HepG2 (cell line): ENCODE results near the gene PCSK7. TPM values are rescaled to one million over a fixed set of nuclear protein-coding genes. Genes with fewer than 3 reads are reported as not detected.
A peak's percentile ranks its signal among the peaks of the same experiment; 100 is the strongest.

Experiments
- ATF7 ChIP-seq, 2 experiments: fragments of 450-650 bp in 1 of 2; sonication (generic) in 1 of 2; formaldehyde crosslinking in 1 of 2; IDR thresholded peaks; 2 replicates each; pipeline versions ENCODE4 v1.4.0 to v1.6.1; 2016 to 2020; ENCODE audit warnings: antibody characterized with exemption in 1 of 2, mild to moderate bottlenecking in 1 of 2, missing genetic modification reagents in 1 of 2
- CEBPG ChIP-seq: IDR thresholded peaks from 2 replicates; pipeline ENCODE4 v1.6.1; 2016
- ERF ChIP-seq: IDR thresholded peaks from 2 replicates; pipeline ENCODE4 v1.6.1; 2018; ENCODE audit warnings: missing biosample characterization, missing genetic modification reagents
- GATA4 ChIP-seq: sonication (generic); IDR thresholded peaks from 2 replicates; pipeline ENCODE4 v1.6.1; 2016; ENCODE audit warnings: antibody characterized with exemption, low read depth, borderline replicate concordance
- HMG20B ChIP-seq: conservative IDR thresholded peaks from 2 replicates; pipeline ENCODE4 v1.6.1; 2016; ENCODE audit warnings: missing genetic modification reagents, missing compliant biosample characterization
- HNRNPLL ChIP-seq: fragments of 200-400 bp; formaldehyde crosslinking; IDR thresholded peaks from 2 replicates; pipeline ENCODE4 v1.6.1; 2017; ENCODE audit warnings: mild to moderate bottlenecking, low read depth, low read length; ENCODE audit not compliant: poor library complexity, severe bottlenecking
- KAT7 ChIP-seq: IDR thresholded peaks from 2 replicates; pipeline ENCODE4 v1.6.1; 2018; ENCODE audit warnings: borderline replicate concordance, missing compliant biosample characterization
- PHF20 ChIP-seq: sonication (generic); formaldehyde crosslinking; IDR thresholded peaks from 2 replicates; pipeline ENCODE4 v1.5.0; 2020; ENCODE audit warnings: mild to moderate bottlenecking, missing genetic modification reagents
- PTBP1 ChIP-seq: fragments of 200-400 bp; formaldehyde crosslinking; IDR thresholded peaks from 2 replicates; pipeline ENCODE4 v1.6.1; 2018; ENCODE audit warnings: low read length, low read depth; ENCODE audit not compliant: poor library complexity, severe bottlenecking
- RARA ChIP-seq: IDR thresholded peaks from 2 replicates; pipeline ENCODE4 v1.6.1; 2016; ENCODE audit warnings: missing genetic modification reagents, missing compliant biosample characterization
- SRSF4 ChIP-seq: fragments of 200-400 bp; formaldehyde crosslinking; IDR thresholded peaks from one replicate; pipeline ENCODE4 v1.6.1; 2018; ENCODE audit warnings: mild to moderate bottlenecking, low read depth, low read length, moderate library complexity; ENCODE audit not compliant: poor library complexity, severe bottlenecking
- ZBTB8A ChIP-seq: sonication (generic); formaldehyde crosslinking; IDR thresholded peaks from 2 replicates; pipeline ENCODE4 v1.4.0; 2020; ENCODE audit warnings: mild to moderate bottlenecking, low read depth, missing genetic modification reagents, borderline replicate concordance
- ZFY ChIP-seq: sonication (generic); formaldehyde crosslinking; IDR thresholded peaks from 2 replicates; pipeline ENCODE4 v1.4.0; 2020; ENCODE audit warnings: missing genetic modification reagents
- ZNF34 ChIP-seq: sonication (generic); formaldehyde crosslinking; IDR thresholded peaks from 2 replicates; pipeline ENCODE4 v1.4.0; 2020; ENCODE audit warnings: mild to moderate bottlenecking, missing genetic modification reagents, borderline replicate concordance
- ZNF672 ChIP-seq: sonication (generic); formaldehyde crosslinking; IDR thresholded peaks from 2 replicates; pipeline ENCODE4 v1.8.1; 2022; ENCODE audit warnings: missing genetic modification reagents
- polyA plus RNA-seq, 8 experiments: library from polyadenylated mRNA; depleted of rRNA in 3 of 8; stranded (reverse) in 7 of 8; unstranded in 1 of 8; fragments of >200 nt; fragmentation: Illumina TruSeq in 4 of 8; extraction: Trizol in 4 of 8; gene quantifications; 2 replicates each; pipeline versions ENCODE4 v1.2.1 to v1.2.3, GENCODE V29; 2011 to 2016; ENCODE audit warnings: low read depth in 4 of 8, missing spikeins in 1 of 8, mixed read lengths in 1 of 8; ENCODE audit not compliant: insufficient read depth in 1 of 8
- total RNA-seq, 5 experiments: library from RNA; depleted of rRNA; stranded (reverse); fragments of >200 nt; fragmentation: Illumina TruSeq; extraction: Trizol; gene quantifications; 2 replicates each; pipeline ENCODE4 v1.2.3, GENCODE V29; 2016; ENCODE audit warnings: low read depth in 1 of 5
- TF ChIP-seq, protein P1 (sequence below): IDR thresholded peaks from 2 replicates; pipeline ENCODE4 v1.6.1; 2016; ENCODE audit warnings: missing compliant biosample characterization, missing genetic modification reagents, borderline replicate concordance
- TF ChIP-seq, protein P2 (sequence below): sonication (generic); formaldehyde crosslinking; IDR thresholded peaks from 2 replicates; pipeline ENCODE4 v1.8.1; 2023; ENCODE audit warnings: mild to moderate bottlenecking, missing genetic modification reagents
- TF ChIP-seq, protein P3 (sequence below): sonication (generic); formaldehyde crosslinking; IDR thresholded peaks from 2 replicates; pipeline ENCODE4 v1.4.0; 2020; ENCODE audit warnings: missing genetic modification reagents, borderline replicate concordance
- TF ChIP-seq, protein P4 (sequence below): sonication (generic); formaldehyde crosslinking; IDR thresholded peaks from 2 replicates; pipeline ENCODE4 v1.4.0; 2020; ENCODE audit warnings: mild to moderate bottlenecking, missing genetic modification reagents

Gene PCSK7
- total and polyA plus RNA-seq, 2 of the 13 experiments (the other 11 are each of a cell fraction or from before 2014, with no cell fraction given), result 13.4 to 13.8 TPM

DNA sequence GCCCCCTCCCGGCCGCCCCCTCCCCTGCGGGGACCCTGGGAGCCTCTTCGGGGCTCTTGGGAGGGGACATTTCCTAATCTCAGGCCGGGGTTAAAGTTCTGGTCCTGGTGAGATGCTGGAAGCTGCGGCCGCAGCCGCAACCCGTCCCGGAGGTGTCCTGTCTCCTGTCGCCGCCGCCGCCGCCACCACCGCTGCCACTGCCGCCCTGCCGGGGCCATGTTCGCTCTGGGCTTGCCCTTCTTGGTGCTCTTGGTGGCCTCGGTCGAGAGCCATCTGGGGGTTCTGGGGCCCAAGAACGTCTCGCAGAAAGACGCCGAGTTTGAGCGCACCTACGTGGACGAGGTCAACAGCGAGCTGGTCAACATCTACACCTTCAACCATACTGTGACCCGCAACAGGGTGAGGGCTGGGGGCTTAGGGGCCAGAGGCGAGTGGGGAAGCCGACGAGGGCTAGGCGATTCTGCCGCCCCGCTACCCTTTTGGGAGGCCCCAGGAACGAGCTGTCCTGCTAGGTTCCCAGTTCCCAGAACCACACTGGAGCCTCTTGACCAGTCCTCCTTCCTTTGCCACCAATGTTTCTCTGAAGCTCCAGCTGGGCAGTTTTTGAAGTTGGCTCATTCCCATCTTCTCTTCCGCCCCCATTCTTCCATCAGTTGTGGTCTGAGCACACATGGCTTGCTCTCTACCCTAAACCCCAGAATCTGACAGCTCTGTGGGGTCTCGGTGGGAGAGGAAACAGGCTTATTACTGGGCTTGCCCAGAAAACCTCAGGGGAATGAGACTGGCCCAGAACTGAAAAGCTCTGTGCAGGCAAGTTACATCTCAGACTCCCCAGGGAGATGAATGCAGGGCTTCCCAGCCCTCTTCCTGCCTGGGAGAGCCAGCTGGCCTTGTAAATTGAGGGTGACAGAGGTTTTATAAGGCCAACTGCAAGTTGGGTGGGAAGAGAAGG lies 52.5 kb downstream of the PCSK7 start (continued):
- TF ChIP-seq SRSF4 (no peak), ZFY (peak; percentile 34; the same call in 1 of the 2 replicates), RARA (CRISPR knock-in tag) (no peak), ATF7 (IDR thresholded peaks at IDR 0.05) (no peak), ATF7 (CRISPR knock-in tag; IDR thresholded peaks at IDR 0.05) (no peak), ZBTB8A (CRISPR knock-in tag) (no peak), ZNF672 (no peak), KAT7 (CRISPR knock-in tag) (no peak), PTBP1 (no peak), ERF (no peak), CEBPG (CRISPR knock-in tag) (no peak), HMG20B (no peak), HNRNPLL (peak; percentile 82), GATA4 (no peak), ZNF34 (CRISPR knock-in tag) (no peak), PHF20 (CRISPR knock-in tag) (0 out of 2 replicates have a peak, but pooled peaks have one; percentile 13)
- TF ChIP-seq, protein P1, sequence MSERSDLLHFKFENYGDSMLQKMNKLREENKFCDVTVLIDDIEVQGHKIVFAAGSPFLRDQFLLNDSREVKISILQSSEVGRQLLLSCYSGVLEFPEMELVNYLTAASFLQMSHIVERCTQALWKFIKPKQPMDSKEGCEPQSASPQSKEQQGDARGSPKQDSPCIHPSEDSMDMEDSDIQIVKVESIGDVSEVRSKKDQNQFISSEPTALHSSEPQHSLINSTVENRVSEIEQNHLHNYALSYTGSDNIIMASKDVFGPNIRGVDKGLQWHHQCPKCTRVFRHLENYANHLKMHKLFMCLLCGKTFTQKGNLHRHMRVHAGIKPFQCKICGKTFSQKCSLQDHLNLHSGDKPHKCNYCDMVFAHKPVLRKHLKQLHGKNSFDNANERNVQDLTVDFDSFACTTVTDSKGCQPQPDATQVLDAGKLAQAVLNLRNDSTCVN (CRISPR knock-in tag), result no peak
- TF ChIP-seq, protein P2, sequence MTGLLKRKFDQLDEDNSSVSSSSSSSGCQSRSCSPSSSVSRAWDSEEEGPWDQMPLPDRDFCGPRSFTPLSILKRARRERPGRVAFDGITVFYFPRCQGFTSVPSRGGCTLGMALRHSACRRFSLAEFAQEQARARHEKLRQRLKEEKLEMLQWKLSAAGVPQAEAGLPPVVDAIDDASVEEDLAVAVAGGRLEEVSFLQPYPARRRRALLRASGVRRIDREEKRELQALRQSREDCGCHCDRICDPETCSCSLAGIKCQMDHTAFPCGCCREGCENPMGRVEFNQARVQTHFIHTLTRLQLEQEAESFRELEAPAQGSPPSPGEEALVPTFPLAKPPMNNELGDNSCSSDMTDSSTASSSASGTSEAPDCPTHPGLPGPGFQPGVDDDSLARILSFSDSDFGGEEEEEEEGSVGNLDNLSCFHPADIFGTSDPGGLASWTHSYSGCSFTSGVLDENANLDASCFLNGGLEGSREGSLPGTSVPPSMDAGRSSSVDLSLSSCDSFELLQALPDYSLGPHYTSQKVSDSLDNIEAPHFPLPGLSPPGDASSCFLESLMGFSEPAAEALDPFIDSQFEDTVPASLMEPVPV (CRISPR knock-in tag), result peak; percentile 30; the same call in 1 of the 2 replicates
- TF ChIP-seq, protein P3, sequence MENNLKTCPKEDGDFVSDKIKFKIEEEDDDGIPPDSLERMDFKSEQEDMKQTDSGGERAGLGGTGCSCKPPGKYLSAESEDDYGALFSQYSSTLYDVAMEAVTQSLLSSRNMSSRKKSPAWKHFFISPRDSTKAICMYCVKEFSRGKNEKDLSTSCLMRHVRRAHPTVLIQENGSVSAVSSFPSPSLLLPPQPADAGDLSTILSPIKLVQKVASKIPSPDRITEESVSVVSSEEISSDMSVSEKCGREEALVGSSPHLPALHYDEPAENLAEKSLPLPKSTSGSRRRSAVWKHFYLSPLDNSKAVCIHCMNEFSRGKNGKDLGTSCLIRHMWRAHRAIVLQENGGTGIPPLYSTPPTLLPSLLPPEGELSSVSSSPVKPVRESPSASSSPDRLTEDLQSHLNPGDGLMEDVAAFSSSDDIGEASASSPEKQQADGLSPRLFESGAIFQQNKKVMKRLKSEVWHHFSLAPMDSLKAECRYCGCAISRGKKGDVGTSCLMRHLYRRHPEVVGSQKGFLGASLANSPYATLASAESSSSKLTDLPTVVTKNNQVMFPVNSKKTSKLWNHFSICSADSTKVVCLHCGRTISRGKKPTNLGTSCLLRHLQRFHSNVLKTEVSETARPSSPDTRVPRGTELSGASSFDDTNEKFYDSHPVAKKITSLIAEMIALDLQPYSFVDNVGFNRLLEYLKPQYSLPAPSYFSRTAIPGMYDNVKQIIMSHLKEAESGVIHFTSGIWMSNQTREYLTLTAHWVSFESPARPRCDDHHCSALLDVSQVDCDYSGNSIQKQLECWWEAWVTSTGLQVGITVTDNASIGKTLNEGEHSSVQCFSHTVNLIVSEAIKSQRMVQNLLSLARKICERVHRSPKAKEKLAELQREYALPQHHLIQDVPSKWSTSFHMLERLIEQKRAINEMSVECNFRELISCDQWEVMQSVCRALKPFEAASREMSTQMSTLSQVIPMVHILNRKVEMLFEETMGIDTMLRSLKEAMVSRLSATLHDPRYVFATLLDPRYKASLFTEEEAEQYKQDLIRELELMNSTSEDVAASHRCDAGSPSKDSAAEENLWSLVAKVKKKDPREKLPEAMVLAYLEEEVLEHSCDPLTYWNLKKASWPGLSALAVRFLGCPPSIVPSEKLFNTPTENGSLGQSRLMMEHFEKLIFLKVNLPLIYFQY (CRISPR knock-in tag), result no peak
- TF ChIP-seq, protein P4, sequence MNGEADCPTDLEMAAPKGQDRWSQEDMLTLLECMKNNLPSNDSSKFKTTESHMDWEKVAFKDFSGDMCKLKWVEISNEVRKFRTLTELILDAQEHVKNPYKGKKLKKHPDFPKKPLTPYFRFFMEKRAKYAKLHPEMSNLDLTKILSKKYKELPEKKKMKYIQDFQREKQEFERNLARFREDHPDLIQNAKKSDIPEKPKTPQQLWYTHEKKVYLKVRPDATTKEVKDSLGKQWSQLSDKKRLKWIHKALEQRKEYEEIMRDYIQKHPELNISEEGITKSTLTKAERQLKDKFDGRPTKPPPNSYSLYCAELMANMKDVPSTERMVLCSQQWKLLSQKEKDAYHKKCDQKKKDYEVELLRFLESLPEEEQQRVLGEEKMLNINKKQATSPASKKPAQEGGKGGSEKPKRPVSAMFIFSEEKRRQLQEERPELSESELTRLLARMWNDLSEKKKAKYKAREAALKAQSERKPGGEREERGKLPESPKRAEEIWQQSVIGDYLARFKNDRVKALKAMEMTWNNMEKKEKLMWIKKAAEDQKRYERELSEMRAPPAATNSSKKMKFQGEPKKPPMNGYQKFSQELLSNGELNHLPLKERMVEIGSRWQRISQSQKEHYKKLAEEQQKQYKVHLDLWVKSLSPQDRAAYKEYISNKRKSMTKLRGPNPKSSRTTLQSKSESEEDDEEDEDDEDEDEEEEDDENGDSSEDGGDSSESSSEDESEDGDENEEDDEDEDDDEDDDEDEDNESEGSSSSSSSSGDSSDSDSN, result peak; percentile 72
